Right lung (tissue), 5 donors: ENCODE results near the gene GCNA. TPM values are rescaled to one million over a fixed set of nuclear protein-coding genes. Genes with fewer than 3 reads are reported as not detected.

Experiments used
- DNase-seq, 2 donors: peaks; one replicate each; pipeline ENCODE4 v3.0.0-alpha.2; 2013
- polyA plus RNA-seq, 5 donors: library from polyadenylated mRNA; unstranded; fragments of 120-200 nt; gene quantifications; one replicate each; pipeline versions ENCODE4 v1.2.1 to v1.2.3, GENCODE V29; 2013; ENCODE audit warnings: inconsistent platforms in 1 of 5, low replicate concordance in 1 of 5; ENCODE audit not compliant: insufficient read length in 5 of 5, insufficient read depth in 1 of 5

GCNA gene
- polyA plus RNA-seq, 5 donors, result 2.0 to 2.9 (median 2.4) TPM

DNA sequence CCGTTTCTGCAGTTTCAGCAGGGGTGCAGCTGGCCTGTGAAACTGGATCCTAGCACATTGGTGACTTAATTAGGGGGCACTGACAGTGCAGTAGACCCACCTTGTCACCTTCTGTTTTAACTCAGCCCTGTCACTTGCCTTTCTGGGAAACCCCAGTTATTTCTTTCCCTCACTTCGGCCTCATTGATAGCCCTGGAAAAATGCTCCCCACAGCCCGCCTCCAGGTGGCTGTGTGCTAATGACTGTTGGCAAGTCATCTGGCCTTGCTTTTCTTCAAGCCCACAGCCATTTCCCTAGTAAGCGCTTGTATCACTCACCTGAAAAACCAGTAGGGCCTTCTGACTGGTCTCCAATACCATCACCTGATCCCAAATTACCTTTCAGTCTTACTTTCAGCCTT, 36.8 kb downstream of the GCNA start:
- no peak for DNase-seq

DNA sequence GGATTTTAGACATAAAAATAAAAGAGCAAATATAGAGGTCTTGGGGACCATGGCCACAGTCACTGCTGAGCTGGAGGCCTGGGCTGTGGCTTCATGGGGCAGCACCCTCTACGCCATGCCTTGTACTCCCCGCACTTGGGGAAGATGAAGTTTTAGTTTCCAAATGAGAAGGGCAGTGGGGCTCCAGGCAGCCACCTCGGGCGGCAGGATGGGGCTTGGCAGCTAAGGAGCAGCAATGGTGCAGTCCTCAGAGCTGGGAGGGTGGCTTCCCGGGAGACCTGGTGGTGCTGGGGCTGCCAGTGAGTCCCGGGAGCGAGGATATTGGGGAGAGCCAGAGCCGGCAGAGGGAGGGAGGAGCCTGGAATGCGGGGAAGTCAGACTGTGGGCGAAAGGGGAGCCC, 37.7 kb downstream of the GCNA start:
- DNase-seq, result no peak

DNA sequence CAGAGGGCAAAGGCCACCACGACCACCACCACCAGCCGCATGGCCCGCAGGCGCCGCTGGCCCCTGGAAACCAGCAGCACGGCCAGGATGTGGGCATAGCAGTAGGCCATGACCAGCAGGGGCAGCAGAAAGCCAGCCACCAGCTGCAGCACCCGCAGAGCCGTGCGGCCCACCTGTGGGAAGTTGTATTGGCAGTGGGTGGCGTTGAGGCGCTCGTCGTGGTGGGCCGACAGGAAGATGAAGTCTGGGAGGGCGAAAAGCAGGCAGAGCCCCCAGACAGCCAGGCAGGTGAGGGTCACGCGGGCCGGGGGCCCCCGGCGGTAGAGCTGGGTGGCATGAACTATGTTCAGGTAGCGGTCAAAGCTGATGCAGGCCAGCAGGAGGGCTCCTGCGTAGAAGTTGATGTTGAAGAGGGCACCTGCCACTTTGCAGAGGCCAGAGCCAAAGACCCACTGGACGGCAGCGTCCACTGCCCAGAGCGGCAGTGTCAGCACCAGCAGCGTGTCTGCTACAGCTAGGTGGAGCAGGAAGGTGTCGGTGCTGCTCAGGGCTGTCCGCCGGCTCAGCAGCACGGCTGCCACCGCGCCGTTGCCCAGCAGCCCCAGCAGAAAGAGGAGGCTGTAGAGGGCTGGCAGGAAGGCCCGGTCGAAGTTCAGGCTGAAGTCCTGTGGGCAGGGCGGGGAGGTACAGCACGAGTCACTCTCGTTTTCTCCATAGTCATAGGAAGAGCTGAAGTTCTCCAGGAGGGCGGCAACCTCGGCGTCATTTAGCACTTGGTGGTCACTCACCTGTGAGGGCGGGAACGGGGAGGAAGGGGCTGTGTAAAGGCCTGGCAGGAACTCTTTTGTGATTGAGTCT, 38.7 kb downstream of the GCNA start:
- DNase-seq, result no peak

DNA sequence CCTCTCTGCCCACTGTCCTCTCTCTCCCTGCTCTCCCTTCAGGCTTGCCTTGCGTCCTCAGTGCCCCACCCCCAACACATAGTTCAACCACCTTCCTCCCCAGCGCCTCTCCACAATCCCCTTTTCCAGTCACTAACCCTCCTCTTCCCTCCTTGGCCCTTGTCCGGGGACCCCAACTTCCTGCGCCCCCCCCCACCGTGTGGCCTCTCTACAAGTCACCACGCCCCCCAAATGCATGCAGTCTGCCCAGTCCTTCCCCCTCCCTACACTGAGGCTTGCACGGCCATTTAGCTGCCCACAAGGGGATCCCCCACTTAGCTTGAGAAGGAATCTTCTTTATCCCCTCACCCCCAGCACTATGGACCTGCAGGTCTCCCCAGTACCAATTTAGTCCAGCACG, 39.5 kb downstream of the GCNA start:
- DNase-seq, result no peak

DNA sequence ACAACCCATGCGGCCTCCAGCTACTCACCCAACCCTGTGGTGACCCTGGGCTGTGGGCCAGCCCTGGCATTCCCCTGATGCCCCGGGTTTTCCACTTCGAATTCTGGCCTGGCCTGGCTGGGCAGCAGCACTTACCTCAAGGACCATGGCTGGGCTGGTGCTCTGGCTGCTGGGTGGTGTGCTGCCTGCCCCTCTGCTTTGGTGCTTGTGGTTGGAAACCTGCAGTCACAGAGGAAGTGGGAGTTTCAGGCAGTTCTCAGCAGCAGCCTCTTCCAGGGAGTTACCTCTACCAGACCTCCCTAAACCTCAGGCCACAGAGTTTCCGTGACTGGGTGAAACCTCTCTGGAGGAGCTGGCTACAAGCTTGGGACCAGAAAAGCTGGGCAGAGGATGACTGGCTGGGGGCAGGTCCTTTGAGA, 40.1 kb downstream of the GCNA start, which contains the start of gene CXCR3:
Gene CXCR3, minus strand, starts transcription at position 209 of the 419 bp plus-strand sequence. Its CDS starts 62 bp downstream, at position 147.
- no peak for DNase-seq

DNA sequence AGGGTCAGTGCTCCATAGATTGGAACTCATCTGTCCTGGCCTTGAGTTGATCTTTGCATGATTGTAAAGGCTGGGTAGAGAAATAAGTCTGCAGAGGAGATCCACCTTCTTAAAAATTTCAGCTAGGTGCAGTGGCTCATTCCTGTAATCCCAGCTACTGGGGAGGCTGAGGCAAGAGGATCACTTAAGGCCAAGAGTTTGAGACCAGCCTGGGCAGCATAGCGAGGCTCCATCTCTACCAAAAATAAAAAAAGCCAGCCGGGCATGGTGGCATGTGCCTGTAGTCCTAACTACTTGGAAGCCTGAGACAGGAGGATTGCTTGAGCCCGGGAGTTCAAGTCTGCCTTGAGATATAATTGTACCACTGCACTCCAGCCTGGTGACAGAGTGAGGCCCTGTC, 40.5 kb downstream of the GCNA start:
- DNase-seq, result no peak

DNA sequence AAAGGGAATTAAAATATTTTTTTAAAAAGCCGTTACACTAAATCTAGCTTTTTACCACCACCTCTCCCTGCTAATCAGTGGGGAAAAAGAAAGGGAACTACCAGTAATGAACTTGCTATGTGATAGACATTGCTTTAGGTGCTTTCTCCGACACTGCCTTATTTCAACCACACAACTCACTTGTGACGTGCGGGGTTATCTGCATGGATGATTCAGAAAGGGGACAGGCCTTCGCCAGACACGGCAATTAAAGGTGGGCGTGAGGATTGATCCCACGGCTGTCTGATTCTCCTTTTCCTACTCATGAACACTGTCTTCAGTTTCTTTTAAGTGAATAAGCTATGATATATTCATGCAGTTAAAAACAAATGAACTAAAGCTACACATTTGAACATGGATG, 41.0 kb downstream of the GCNA start:
- no peak for DNase-seq

DNA sequence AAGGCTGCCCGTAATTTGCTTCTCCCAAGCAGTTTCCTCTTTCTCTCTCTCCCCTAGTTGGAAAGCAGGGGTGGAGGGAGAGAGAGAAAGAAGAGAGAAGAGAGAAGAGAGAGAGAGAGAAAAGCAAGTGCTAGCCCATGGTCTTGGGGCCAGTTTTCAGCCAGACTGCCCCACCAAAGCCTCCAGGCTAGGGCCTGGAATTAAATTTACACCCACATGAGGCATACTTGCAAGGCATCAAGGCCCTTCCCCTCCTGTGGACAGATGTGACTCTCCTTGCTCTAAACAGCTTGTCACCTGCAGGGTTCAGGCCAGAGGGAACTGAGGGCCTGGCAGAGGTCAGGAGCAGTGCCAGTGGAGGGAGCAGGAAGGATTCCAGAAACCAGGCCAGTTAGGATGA, 41.7 kb downstream of the GCNA start:
- DNase-seq, result no peak

DNA sequence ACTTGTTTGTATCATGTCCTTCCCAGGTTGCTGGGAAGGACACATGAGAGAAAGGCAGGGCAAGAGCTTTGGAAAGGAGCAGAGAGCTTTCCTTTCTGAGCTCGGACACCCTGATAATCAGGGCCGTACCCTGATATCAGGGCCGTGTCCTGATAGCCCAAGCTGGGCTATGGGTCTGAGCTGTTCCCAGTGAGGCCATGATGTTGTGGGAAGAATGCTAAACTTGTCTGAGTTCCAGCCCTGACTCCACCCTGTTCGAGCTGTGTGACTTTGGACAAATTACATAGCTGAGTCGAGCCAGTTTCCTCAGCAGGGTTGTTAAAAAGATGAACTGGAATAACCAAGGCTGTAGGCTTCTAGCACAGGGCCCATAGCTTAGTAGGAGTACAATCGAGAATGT, 43.4 kb downstream of the GCNA start:
- DNase-seq, result no peak

DNA sequence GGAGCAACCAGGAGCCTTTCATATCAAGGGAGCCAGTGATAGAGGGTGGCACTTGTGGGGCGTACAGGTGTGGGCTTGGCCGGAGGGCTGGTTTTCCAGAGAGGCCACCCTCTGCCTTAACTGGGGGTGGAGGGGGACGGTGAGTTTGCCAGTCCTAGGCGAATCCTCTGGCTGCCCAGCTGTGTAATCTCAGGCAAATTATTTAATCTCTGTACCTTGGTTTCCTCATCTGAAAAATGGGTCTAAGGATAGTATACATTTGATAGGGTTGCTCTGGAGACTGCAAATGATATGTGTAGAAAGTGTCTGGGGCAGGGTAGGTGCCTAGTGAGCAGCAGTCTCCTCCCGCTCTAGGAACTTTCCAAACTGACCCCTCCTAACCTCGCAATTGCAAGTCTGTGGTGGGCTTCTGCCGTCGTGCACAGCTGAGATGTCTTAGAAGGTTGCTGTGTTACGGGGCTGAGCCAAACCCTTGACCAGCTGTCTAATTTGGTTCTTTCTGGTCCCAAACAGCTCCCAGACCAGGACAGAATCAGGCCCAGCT, 43.9 kb downstream of the GCNA start:
- DNase-seq, result peak in 1 of 2 donors; percentile 9

DNA sequence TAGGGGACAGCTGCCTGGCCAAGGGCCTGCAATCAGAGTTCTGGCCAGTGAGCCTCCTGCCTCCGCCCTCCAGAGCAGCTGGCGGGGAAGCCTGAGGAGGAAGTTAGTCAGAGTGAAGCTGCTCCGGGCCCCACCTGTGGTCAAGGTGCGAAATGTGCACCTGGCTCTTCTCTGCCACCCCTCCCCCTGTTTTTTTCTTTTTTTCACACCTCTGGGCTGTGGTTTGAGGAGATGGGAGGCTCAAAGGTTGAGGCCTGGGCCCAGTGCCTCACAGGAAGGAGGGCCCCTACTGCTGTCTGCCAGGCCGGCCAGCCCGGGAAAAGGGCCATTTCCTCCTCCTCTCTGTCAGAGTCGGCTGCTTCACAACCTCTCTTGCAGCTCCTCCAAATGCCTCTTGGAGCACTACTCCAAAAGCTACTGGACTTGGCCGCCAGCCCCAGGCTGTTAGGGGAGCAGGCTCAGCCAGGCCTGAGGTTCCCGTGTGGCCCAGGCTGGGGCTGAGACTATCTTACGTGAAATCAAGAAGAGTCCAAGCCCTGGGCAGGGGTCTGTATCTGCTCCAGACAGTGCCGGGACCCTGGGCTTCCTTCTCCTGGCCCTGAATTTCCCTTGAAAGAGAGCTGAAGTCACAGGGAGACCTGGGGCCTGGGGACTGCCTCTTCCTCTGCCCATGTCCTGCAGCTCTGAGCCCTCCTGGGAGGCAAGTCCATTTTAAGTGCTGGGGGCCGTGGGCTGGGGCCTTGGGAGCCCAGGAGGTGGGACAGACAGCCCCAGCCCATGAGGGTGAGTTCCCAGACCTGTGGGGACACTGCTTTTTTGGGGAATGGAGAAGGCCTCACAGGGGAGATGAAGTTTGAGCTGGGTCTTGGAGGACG, 44.6 kb downstream of the GCNA start:
- peak; percentile 74 to 75 for DNase-seq

DNA sequence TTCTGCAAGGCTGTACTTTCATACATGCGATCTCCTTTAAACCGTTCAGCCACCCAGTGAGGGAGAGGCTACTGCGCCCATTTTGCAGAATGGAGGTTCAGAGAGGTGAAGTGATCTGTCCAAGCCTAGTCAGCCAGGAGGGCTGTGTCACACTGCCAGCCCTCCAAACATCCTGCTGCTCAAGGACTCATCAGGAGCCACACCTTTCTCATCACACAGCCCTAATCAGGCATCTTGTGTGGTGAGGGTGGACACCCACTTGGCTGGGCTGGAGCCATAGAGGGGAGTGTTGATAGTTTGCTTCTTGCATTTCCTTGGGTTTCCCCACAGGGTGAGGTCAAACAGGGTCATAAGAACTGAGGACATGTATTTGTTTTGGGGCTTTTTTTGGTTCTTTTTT, 45.5 kb downstream of the GCNA start:
- DNase-seq, result no peak

DNA sequence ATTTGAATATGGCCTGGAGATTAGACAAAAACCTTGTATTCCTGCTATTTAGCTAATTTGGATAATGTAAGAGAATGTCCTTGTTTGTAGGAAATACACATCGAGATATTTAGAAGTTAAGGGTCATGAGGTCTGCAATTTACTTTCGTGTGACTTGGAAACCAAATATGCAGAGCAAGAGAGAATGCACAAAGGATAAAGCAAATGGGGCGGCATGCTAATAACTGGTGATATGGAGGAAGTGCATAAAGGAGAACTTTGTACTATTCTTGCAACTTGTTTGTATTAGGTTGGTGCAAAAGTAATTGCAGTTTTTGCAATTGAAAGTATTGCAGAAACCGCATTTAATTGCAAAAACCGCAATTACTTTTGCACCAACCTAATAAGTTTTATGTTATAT, 47.2 kb downstream of the GCNA start:
- DNase-seq, result no peak

DNA sequence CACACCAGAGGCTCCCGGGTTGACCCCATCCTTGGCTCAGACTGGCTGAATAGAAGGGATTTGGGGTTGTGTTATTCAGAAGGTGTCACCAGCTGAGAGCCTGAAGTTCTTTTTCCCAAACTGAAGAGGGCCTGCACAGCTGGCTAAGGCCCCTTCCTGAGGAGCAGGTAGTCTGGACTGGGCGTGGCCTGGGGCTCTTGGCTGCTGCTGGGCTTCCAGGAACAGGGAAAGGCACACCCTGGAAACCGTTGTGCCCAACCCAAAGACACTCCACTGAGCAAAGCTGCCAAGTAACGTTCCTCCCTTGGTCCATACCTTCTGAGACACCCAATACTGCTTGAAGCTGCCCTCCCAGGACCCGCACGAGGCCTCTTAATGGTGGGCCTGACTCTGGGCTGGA, 48.3 kb downstream of the GCNA start:
- DNase-seq, result no peak

DNA sequence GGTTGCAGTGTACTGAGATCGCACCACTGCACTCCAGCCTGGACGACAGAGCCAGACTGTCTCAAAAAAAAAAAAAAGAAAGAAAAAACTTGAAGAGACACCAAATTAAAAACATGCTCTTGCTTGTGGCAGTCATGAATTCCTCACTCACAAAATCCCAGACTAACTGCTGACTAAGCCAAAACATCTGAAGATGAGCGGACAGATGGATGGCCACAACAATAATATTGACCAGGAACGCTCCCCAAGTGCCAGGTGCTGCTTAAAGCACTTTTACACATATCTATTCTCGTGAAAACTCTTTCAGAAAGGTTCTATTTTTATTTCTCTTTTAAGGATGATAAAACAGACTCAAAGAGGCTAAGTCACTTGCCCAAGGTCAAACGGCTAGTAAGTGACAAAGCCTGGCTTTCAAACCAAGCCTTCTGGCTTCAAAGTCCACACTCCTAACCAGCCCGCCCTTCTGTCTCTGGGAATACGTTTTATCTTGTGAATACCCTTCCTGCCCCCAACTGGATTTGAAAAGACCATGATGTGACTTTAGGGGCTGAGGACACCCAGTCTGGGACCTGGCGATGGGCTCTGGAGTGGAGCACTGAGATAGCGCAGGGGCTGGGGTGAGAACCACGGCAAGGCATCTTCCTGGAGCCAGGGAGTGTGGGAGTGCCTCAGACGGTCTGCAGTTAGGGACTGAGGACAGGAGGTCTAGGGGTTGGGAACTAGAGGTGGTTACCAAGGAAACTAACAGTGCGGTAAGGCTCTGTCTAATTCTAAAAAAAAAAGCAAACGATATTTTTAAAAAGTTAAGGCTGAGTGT, 49.6 kb downstream of the GCNA start:
- no peak for DNase-seq

DNA sequence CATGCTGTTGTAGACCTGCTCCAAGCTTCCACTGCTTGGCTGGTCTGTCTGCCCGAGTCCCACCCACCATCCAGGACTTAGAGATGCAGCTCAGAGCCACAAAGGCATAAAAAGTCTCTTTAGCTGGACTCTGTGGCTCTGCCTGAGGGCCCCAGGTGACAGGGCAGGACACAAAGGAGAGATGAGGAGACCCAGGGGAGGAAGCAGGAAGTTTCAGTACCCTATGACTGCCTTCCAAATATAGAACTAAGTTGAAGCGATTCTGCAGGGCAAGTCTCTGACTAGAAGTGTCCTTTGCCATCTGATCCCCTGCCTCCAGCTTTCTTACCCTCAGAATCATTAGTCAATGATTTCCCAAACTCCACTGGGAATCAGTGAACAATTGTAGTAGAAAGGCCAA, 51.2 kb downstream of the GCNA start:
- no peak for DNase-seq

DNA sequence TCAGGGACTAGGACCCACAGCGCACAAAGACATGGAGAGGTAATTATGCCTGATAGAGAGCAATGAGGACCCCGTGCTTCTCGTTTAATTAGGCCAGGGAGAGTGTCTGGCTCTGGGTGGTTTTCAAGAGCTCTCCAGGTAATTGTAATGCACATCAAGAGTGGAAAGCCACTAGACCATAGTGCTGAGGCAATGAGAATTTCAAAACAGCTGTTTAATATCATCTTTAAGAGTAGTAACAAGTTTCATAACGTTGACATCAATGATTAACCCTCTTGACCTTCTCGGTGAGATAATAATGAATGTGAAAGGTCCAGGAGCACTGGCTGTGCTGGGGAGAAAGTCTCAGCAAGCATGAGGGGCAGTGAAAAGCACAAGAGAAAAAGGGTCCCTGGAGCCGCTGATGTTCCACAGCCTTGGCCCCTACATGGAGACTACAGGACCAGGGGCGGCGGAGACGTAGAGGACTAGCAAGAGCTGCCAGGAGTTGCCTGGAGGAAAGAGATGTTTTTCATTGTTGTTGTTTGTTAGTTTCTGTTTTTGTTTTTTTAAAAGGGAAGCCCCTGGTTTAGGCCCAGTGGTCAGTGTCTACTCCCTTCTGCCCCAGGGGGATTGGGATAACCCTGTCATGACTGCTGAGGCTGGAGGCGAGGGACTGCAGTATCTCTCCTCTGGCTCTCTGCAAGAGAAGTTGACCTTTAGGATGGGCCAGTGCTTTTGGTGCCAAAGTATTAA, 54.9 kb downstream of the GCNA start:
- no peak for DNase-seq

DNA sequence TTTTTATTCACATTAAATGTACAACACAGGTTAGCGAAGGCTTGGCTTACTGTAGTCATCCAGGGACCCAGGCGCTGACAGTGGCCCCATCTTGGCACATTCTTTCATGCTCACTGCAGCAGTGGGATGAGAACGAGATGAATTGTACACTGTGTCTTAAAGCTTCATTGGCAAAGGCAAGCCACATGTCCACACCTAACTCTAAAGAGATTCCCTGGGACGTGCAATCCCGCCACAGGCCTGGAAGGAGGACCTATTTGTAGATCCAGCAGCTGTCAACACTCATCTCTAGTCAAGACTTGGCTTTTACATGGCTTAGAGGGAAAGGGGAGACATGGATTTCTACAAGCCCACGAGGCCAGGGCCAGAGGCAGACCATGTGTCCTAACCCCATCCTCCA, 56.1 kb downstream of the GCNA start:
- DNase-seq, result no peak

DNA sequence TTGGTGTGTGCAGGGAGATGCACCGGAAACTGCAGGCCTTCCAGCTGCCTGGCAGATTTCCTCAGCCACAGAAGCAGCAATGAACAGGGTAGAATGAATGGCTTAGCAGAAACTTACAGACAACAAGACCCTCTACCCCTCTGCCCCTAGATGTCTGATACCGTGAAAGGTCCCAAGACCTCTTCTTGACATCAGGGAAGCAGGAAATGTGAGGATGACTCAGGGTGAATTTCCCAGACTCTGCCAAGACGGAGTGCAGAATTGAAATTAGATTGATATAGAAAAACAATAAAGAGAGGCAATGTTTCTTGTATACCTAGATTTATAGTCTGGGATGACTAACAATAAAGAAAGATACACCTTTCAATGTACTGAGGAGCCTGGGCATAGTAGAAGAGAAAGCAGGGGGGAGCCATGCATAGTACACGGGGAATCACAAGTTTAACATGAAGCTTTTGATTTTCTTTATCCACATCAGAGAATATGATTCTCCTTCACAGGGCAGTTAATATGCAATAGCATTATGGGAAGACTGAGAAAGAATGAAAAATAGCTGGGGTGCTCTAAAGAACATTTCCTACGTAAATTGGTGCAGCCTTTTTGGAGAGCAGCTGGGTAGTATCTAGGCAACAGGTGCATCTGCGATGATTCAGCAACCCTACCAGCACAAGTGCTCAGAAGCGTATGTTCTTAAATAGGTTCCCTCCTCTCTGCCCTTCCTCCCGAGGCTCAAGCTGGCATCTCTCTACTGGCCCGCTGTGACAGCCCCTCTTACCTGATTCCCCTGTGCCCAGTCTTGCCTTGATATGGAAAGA, 58.4 kb downstream of the GCNA start:
- no peak for DNase-seq

DNA sequence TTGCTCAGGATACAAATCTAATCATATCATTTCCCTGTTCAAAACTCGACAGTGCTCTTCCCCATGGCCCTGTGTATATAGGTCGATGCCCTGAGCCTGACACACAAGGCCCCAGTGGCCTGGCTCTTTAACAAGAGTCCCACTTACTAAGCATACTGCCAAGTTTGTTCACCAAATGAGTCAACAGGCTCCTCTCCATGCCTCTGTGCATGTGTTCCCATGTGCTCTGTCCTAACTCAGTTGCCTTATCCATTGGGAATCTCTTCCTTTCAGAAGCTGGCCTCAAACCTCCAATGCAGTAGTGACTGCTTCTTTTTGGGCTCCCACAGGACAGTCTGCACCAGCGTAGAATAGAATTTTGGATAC, 59.0 kb downstream of the GCNA start:
- no peak for DNase-seq
